Activated naive CD8-positive, alpha-beta T cell treated with anti-CD3 and anti-CD28 coated beads for 36 hours (primary cell): ENCODE results near the gene LTBR. TPM values are rescaled to one million over a fixed set of nuclear protein-coding genes. Genes with fewer than 3 reads are reported as not detected.
A peak's percentile ranks its signal among the peaks of the same experiment; 100 is the strongest.

ENCODE experiments used
- DNase-seq: peaks from one replicate; pipeline ENCODE4 v3.0.0; 2021
- H3K27ac Mint-ChIP-seq: one replicate; pipeline ENCODE4 v1.8.0; 2022; ENCODE audit warnings: mild to moderate bottlenecking, moderate library complexity, mixed read lengths
- H3K27me3 Mint-ChIP-seq: one replicate; pipeline ENCODE4 v1.8.0; 2022; ENCODE audit warnings: mild to moderate bottlenecking, mixed read lengths
- H3K36me3 Mint-ChIP-seq: one replicate; pipeline ENCODE4 v1.8.0; 2021; ENCODE audit warnings: mild to moderate bottlenecking, mixed read lengths
- H3K4me1 Mint-ChIP-seq: one replicate; pipeline ENCODE4 v1.8.0; 2021; ENCODE audit warnings: mixed read lengths
- H3K4me3 Mint-ChIP-seq: one replicate; pipeline ENCODE4 v1.8.0; 2022; ENCODE audit warnings: mild to moderate bottlenecking, moderate library complexity, mixed read lengths
- H3K9me3 Mint-ChIP-seq: one replicate; pipeline ENCODE4 v1.8.0; 2022; ENCODE audit warnings: mixed read lengths
- total RNA-seq, 2 experiments: library from RNA; stranded (reverse); gene quantifications; one replicate each; pipeline ENCODE4 v1.2.3, GENCODE V29; 2021

The LTBR gene
- total RNA-seq, 2 experiments from 2014 or later: 1.1 to 1.5 TPM

- Mint-ChIP-seq H3K4me1 (peaks cover 40% of the 10 kb centered on the region), H3K27me3 (no peaks in the 10 kb centered on the region), H3K27ac (peak overlapping the region; percentile 26), H3K4me3 (no peak overlapping the region), H3K9me3 (no peaks in the 10 kb centered on the region), H3K36me3 (no peaks in the 10 kb centered on the region)
- no peak for DNase-seq
Measured at GRCh38 chr12:6370994-6371754, 12.8 kb upstream of the LTBR start.

- Mint-ChIP-seq H3K9me3 (no peaks in the 10 kb centered on the region), H3K27ac (peak overlapping the region; percentile 86), H3K36me3 (no peaks in the 10 kb centered on the region), H3K4me1 (peaks cover 49% of the 10 kb centered on the region), H3K4me3 (peak overlapping the region; percentile 27), H3K27me3 (no peaks in the 10 kb centered on the region)
- DNase-seq: no peak
Measured at GRCh38 chr12:6372403-6373003, 11.5 kb upstream of the LTBR start.

- Mint-ChIP-seq H3K27me3 (no peaks in the 10 kb centered on the region), H3K36me3 (no peaks in the 10 kb centered on the region), H3K4me1 (peaks cover 47% of the 10 kb centered on the region), H3K9me3 (no peaks in the 10 kb centered on the region), H3K4me3 (no peak overlapping the region), H3K27ac (peak overlapping the region; percentile 86)
- no peak for DNase-seq
Measured at GRCh38 chr12:6373022-6373787, 10.8 kb upstream of the LTBR start.

GRCh38 chr12:6374028-6374785 lies 9.8 kb upstream of the LTBR start:
- Mint-ChIP-seq H3K36me3 (no peaks in the 10 kb centered on the region), H3K4me1 (peaks cover 39% of the 10 kb centered on the region), H3K27ac (no peak overlapping the region), H3K4me3 (no peak overlapping the region), H3K27me3 (no peaks in the 10 kb centered on the region), H3K9me3 (no peaks in the 10 kb centered on the region)
- no peak for DNase-seq

- Mint-ChIP-seq H3K4me1 (peaks cover 39% of the 10 kb centered on the region), H3K27me3 (no peaks in the 10 kb centered on the region), H3K36me3 (no peaks in the 10 kb centered on the region), H3K4me3 (no peak overlapping the region), H3K9me3 (no peaks in the 10 kb centered on the region), H3K27ac (no peak overlapping the region)
- DNase-seq: no peak
Measured at GRCh38 chr12:6374786-6375160, 9.2 kb upstream of the LTBR start.

GRCh38 chr12:6375269-6376078 lies 8.5 kb upstream of the LTBR start, which contains the start of gene SCNN1A:
Gene SCNN1A (minus strand): TSS chr12:6375563. CDS start chr12:6374783, 780 bp downstream.
- Mint-ChIP-seq H3K4me1 (peaks cover 39% of the 10 kb centered on the region), H3K36me3 (no peaks in the 10 kb centered on the region), H3K4me3 (peak within 1 kb of the TSS; percentile 77), H3K27ac (peak within 1 kb of the TSS; percentile 80), H3K27me3 (no peaks in the 10 kb centered on the region), H3K9me3 (no peaks in the 10 kb centered on the region)
- no peak for DNase-seq

- H3K36me3 Mint-ChIP-seq: no peaks in the 10 kb centered on the region
- peaks cover 36% of the 10 kb centered on the region for H3K4me1 Mint-ChIP-seq
- H3K27me3 Mint-ChIP-seq: no peaks in the 10 kb centered on the region
- no peaks in the 10 kb centered on the region for H3K9me3 Mint-ChIP-seq
- H3K4me3 Mint-ChIP-seq: peak overlapping the region; percentile 77
- DNase-seq: peak; percentile 28
- H3K27ac Mint-ChIP-seq: peak overlapping the region; percentile 80
Measured at GRCh38 chr12:6376079-6376869, 7.7 kb upstream of the LTBR start.

GRCh38 chr12:6376870-6377666 lies 6.9 kb upstream of the LTBR start:
- no peak for DNase-seq
- Mint-ChIP-seq H3K4me3 (peak overlapping the region; percentile 77), H3K27ac (peak overlapping the region; percentile 80), H3K36me3 (no peaks in the 10 kb centered on the region), H3K9me3 (no peaks in the 10 kb centered on the region), H3K27me3 (peaks cover 4% of the 10 kb centered on the region), H3K4me1 (peaks cover 35% of the 10 kb centered on the region)

GRCh38 chr12:6377667-6377994 lies 6.3 kb upstream of the LTBR start:
- no peaks in the 10 kb centered on the region for H3K9me3 Mint-ChIP-seq
- H3K27ac Mint-ChIP-seq: no peak overlapping the region
- peaks cover 29% of the 10 kb centered on the region for H3K4me1 Mint-ChIP-seq
- no peaks in the 10 kb centered on the region for H3K36me3 Mint-ChIP-seq
- H3K27me3 Mint-ChIP-seq: peaks cover 5% of the 10 kb centered on the region
- peak overlapping the region; percentile 77 for H3K4me3 Mint-ChIP-seq
- no peak for DNase-seq

GRCh38 chr12:6378709-6379472 lies 5.1 kb upstream of the LTBR start:
- peaks cover 26% of the 10 kb centered on the region for H3K4me1 Mint-ChIP-seq
- no peaks in the 10 kb centered on the region for H3K36me3 Mint-ChIP-seq
- no peak for DNase-seq
- no peaks in the 10 kb centered on the region for H3K9me3 Mint-ChIP-seq
- H3K4me3 Mint-ChIP-seq: no peak overlapping the region
- no peak overlapping the region for H3K27ac Mint-ChIP-seq
- H3K27me3 Mint-ChIP-seq: peaks cover 11% of the 10 kb centered on the region

- no peaks in the 10 kb centered on the region for H3K36me3 Mint-ChIP-seq
- peaks cover 24% of the 10 kb centered on the region for H3K4me1 Mint-ChIP-seq
- DNase-seq: no peak
Measured at GRCh38 chr12:6380141-6381121, 3.5 kb upstream of the LTBR start.

GRCh38 chr12:6382371-6382770 lies 1.6 kb upstream of the LTBR start:
- H3K4me1 Mint-ChIP-seq: peaks cover 6% of the 10 kb centered on the region
- H3K9me3 Mint-ChIP-seq: no peaks in the 10 kb centered on the region
- H3K4me3 Mint-ChIP-seq: no peak overlapping the region
- H3K27me3 Mint-ChIP-seq: peaks cover 15% of the 10 kb centered on the region
- DNase-seq: no peak
- H3K27ac Mint-ChIP-seq: no peak overlapping the region
- no peaks in the 10 kb centered on the region for H3K36me3 Mint-ChIP-seq

More at GRCh38 chr12:6380141-6381121, 3.5 kb upstream of the LTBR start:
- no peak overlapping the region for H3K27ac Mint-ChIP-seq
- H3K4me3 Mint-ChIP-seq: no peak overlapping the region
- H3K9me3 Mint-ChIP-seq: no peaks in the 10 kb centered on the region
- peaks cover 15% of the 10 kb centered on the region for H3K27me3 Mint-ChIP-seq
